AG08396 (cell line): ENCODE measurements around the gene PXYLP1.
A peak's percentile ranks its signal among the peaks of the same experiment; 100 is the strongest.
"Not testable (repeated sequence)": the region's sequence is repeated elsewhere in the genome, so short reads cannot be mapped to it uniquely, and the experiment has no call there.

Experiments used
- DNase-seq: peaks from one replicate; pipeline ENCODE4 v3.0.0; 2012; ENCODE audit warnings: low spot score, mixed read lengths

The PXYLP1 gene, protein sequence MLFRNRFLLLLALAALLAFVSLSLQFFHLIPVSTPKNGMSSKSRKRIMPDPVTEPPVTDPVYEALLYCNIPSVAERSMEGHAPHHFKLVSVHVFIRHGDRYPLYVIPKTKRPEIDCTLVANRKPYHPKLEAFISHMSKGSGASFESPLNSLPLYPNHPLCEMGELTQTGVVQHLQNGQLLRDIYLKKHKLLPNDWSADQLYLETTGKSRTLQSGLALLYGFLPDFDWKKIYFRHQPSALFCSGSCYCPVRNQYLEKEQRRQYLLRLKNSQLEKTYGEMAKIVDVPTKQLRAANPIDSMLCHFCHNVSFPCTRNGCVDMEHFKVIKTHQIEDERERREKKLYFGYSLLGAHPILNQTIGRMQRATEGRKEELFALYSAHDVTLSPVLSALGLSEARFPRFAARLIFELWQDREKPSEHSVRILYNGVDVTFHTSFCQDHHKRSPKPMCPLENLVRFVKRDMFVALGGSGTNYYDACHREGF

GRCh38 chr3:141231101-141231951, at the start of gene PXYLP1:
TSS of gene PXYLP1 (plus strand) at chr3:141231825. CDS start at chr3:141260176, 28,351 bp downstream.
- DNase-seq: peak; percentile 98

DNA sequence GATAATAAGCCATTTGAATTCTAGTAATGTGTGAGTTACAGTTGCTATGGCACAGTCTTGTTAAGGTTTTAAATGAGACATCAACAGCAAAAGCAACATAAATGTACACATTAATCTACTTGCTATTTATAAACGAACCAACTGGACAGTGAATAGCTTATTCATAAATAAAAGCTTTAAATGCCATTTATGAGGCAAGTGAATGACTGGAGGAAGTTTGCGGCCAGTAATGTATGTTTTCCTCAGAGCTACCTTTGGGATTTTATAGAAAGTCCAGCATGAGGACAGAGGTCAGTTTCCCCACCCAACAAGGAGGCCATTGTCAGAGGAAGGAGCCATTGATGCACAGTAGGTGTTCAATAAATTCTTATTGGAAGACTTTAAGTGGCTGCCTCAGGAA, 48.0 kb upstream of the PXYLP1 start:
- DNase-seq: no peak

DNA sequence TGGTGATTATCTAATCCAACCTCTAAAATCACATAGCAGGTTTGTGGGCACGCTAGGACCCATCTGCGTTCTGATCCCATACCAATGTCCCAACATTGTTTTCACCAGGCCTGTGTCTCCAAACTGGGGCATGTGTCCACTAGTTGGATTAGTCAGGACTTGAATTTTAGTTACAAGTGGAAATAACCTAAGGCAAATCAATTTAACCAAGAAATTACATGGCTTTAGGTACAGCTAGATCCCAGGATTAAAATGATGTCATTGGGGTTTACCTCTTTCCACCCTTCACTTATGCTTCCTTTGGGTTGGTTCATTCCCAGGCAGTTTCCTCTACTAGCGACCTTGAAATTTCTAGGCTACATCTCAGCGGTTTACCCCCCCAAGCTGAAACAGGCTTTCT, 47.2 kb upstream of the PXYLP1 start:
- DNase-seq: no peak

DNA sequence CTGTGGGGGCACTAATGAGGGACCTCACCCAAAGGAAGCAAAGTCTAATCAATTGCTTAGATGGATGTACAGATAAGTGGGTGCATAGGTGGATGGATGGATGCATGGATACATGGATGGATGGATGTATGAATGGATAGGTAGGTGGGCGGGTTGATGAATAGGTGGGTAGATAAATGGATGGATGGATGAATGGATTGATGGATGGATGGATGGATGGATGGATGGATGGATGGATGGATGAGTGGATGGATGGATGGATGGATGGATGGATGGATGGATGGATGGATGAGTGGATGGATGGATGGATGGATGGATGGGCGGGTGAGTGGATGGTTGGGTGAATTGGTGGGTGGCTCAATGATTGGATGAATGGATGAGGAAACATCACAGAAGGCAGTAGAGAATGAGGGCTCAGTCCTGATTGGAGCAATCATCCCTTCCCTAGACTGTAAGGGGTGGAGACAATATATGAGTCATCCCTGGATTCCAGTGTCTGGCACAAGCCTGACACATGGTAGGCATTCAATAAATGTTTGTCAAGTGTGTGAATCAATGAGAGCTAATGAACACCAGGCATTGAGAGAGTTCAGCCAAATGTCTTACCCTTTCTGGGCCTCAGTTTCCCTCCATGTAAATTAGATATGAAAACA, 40.4 kb upstream of the PXYLP1 start:
- DNase-seq: no peak

DNA sequence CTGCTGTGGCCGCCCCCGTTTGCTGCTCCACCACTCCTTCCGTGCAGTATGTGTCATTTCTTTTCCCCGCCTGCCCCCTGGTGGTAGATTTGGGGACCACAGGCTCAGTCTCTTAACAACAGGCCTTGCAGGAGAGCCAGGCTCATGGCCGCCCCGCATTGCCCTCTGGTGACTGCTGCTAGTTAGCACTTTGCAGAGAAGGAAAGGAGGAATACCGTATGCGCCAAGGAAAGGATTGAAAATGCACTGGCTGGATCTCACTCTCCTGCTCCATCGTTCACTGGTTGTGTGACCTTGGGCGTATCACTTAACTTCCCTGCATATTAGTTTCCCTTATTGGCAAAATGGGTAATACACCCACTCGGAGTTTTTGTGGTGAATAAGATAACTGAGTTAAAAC, 39.3 kb upstream of the PXYLP1 start:
- DNase-seq: peak; percentile 87

DNA sequence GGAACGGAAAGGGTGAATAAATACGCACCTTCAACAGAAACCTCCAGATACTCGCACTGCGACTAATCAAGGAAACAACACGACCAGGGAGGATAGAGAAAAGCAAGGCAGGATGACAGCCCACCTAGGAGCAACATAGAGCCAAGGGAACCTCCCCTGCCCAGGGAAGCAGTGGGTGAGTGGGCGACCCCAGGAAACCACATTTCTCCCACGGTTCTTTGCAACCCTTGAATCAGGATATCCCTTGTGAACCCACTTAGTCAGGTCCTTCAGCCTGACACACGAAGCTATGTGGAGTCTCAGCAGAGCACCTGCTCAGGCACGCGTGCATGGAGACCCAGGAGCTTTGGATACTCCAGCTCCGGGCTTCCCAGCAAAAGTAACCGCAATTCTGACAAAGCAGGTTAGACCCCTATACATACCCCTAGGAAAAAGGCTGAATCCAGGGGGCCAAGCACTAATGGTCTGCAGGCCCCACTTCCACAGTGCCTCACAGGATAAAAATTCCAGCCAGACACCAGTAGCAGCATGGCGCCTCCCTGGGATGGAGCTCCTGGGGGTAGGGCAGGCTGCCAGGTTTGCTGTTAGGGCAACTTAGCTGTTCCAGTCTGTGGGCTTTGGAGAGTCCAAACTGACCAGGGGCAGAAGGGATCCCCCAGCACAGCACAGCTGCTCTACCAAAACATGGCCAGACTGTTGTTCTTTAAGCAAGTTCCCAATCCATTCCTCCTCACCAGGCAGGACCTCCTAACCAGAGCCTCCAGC, 38.4 kb upstream of the PXYLP1 start:
- DNase-seq: no peak

GRCh38 chr3:141201122-141201521, 30.5 kb upstream of the PXYLP1 start:
- DNase-seq: no peak

DNA sequence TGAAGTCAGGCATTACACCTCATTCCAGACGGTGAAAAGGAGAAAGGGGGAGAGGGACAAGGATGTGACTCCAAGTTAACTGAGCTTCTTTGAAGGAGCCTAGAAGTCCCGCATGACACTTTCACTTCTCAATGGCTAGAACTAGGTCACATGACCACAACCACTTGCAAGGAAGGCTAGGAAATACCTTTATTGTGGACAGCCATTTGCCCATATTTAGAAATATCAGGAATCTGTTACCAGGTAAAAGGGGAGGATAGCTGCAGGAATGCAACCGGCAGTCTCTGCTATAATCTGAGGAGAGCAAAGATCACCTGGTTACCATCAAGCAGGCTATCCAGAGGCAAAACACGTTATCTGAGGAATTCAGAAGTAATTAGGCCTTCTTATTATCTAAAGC, 28.9 kb upstream of the PXYLP1 start:
- no peak for DNase-seq

GRCh38 chr3:141203866-141204265, 27.8 kb upstream of the PXYLP1 start:
- DNase-seq: no peak

DNA sequence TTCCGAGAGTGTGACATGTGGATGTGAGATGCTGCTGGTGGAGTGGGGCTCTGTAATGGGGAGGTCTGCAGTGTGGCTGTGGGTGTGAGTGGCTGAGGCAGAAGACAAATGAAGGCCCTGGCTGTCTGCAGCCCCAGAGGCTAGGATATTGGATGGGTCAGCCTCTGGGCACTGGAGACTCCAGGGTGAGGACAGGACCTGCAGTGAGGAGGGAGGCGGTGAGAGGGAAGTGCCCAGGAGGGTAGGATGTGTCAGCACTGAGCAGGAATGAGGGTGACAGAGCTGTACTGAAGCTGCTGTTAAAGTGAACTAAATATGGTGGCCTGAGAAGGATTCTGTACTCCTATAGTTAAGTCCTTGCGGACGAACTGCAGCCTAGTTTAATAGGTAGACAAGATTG, 27.3 kb upstream of the PXYLP1 start:
- DNase-seq: no peak

DNA sequence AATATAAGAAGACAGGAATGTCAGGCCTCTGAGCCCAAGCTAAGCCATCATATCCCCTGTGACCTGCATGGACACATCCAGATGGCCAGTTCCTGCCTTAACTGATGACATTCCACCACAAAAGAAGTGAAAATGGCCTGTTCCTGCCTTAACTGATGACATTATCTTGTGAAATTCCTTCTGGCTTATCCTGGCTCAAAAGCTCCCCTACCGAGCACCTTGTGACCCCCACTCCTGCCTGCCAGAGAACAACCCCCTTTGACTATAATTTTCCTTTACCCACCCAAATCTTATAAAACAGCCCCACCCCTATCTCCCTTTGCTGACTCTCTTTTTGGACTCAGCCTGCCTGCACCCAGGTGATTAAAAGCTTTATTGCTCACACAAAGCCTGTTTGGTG, 20.3 kb upstream of the PXYLP1 start:
- DNase-seq: not testable (repeated sequence)

GRCh38 chr3:141212101-141212500, 19.5 kb upstream of the PXYLP1 start:
- no peak for DNase-seq

DNA sequence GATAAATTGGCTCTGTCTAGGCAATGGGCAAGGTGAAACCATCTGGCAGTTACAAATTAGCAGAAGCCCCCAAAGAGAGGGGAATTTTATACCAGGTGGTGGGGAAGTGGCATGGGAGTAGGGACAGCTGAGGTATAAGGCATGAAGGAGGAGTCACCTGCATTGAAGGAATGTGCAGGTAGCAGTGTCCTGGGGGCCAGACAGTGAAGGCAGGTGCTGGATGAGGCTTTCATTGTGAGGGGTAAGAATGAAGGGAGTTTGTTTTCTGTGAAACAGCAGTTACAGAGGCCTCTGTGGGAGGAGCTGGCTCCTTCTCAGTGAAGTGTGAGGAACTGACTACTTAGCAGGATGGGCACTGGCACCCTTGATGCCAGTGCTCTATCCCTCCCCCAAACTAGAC, 19.1 kb upstream of the PXYLP1 start:
- DNase-seq: no peak

DNA sequence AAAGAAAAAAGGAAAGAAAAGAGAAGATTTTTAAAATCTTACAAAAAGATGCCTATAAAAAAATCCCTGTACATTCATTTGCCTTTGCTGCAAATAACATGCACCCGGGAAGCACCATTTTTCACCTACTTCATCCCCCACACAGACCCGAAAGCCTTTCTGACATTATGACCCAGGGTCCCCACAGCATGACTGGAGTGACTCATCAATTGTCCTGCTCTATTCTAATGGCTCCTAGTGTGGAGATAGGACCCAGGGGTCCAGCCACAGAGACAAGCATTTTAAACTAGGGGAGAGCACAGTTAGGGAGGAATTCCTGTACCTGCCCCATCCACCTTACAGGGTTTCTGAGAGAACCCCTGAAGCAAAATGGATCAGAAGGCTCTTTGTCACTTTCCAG, 14.7 kb upstream of the PXYLP1 start:
- DNase-seq: no peak

DNA sequence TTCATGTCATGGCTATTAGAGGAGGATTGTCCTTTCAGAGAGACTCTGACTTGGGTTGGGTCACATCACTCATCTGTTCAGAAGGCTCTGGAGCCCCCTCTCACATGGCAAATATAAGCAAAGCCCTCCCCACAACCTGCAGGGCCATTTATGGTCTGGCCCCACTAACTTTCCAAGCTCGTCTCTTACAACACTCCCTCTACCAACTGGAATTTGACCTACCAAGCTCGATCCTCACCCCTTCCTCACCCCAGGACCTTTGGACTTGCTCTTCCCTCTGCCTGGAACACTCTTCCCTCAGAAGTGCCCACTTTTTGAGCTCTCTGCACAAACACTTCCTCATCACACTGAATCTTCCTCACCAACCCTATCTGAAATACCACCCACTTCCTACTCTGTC, 14.2 kb upstream of the PXYLP1 start:
- DNase-seq: no peak

DNA sequence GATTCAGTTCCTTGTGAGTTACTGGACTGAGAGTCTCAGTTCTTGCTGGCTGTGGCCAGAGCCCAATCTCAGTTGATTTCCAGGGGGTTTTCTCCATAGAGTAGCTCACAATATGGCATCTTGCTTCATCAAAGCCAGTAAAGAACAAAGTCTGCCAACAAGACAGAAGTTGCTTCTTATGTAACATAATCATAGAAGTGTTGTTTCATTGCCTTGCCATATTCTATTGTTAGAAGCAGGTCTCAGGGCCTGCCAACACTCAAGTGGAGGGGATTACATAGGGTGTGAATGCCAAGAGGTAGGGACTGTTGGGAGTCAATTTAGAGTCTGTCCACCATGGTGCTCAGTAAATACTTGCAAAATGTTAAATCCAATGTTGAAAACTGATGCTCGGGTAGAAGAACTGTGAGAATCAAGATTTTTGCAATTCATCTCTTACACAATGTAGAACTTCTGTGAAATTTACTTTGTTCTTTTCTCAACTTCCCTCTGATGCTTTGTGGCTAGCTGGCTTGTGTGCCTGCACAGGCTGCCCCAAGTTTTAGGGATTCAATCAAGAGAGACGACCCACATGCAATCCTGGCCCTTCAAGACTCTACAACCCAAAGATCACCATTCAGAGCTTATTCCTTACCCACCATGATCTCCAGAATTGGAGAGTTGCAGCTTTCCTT, 13.3 kb upstream of the PXYLP1 start:
- DNase-seq: no peak

DNA sequence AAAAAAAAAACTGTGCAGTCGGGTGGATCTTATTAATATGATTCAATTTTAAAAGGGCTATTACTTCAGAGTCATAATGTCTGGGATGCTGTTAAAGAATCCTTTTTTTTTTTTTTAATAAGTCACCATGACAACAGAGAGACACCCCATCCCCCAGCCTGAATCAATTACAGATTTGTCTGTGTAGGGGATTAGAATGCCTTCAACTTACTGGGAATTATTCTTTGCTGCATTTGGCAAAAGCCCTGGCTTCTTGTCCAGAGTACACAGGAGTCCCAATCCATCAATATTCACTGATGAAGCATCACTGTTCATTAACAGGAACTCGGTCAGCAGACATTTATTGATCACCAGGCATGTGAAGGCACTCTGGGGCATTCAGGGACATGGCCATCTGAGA, 12.7 kb upstream of the PXYLP1 start:
- no peak for DNase-seq

DNA sequence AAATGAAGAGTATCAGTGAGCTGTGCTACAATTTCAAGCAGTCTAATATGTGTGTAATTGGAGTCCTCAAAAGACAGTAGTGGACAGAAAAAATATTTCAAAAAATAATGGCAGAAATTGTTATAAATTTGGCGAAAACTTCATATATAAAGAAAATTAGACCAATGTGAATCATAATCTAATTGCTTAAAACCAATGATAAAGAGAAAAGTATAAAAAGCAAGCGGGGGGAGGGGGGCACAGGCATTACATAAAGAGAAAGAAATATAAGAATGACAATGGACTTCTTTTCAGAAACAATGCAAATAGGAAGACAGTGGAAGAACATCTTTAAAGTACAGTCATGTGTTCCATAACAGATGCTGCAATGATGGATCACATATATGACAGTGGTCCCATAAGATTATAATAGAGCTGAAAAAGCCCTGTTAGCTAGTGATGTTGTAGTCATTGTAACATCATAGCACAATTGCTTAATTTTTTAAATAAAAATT, 7.9 kb upstream of the PXYLP1 start:
- DNase-seq: no peak

DNA sequence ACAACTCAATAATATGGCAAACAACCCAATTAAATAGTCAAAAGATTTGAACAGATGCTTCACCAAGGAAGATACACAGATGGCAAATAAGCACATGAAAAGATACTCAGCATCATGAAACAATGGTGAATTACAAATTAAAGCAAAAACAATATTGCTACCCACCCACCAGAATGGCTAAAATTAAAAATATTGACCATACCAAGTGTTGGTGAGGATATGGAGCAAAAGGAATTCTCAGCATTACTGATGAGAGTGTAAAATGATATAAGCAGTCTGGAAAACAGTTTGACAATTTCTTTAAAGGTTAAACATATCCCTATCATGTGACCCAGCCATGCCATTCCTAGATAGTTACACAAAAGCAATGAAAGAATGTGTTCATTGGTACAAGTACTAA, 5.7 kb upstream of the PXYLP1 start:
- DNase-seq: no peak

DNA sequence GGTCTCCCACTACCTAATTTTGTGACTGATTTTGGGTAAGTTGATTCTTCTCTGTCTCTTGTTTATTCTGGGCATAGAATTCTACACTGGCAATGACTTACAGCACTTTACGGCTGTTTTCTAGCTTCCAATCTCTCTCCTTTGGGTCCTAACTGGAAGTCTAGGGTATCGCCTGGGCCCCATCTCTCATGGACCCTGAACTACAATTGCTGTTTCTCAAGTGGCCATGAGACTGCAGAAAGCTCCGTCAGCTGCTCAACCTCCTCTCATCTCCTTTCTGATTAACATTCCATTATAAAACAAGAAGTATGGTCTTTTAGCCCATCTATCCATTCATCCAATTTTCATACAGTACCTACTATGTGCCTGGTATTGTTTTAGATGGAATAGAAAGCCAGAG, 4.4 kb upstream of the PXYLP1 start:
- DNase-seq: no peak

GRCh38 chr3:141227752-141228151, 3.9 kb upstream of the PXYLP1 start:
- no peak for DNase-seq
